ENCODE data around the gene CYP19A1. TPM values are rescaled to one million over a fixed set of nuclear protein-coding genes. Genes with fewer than 3 reads are reported as not detected.

CYP19A1 gene
- total RNA-seq (2012; rRNA removed), result 8.5 and 9.9 TPM in 2 replicates

GRCh38 chr15:51338496-51338895 lies at the start of gene CYP19A1:
TSS of gene CYP19A1 (minus strand) at chr15:51338596. CDS start at chr15:51242912, 95,684 bp downstream.
- Histone ChIP-seq H3K9me3 (replicated peaks; ENCODE audit: low read length) (no peaks in the 10 kb centered on the region), H3K27me3 (ENCODE audit: control insufficient read depth, insufficient read depth, low read length) (peaks cover 47% of the 10 kb centered on the region), H3K36me3 (ENCODE audit: insufficient read depth, low read length) (no peaks in the 10 kb centered on the region), H3K4me2 (ENCODE audit: low read length) (no peak within 1 kb of the TSS), H3K4me1 (ENCODE audit: control insufficient read depth, insufficient read depth, low read length) (peaks cover 14% of the 10 kb centered on the region), H3K4me3 (ENCODE audit: low read length) (no peak within 1 kb of the TSS), H3K9ac (ENCODE audit: low read depth, low read length) (no peak within 1 kb of the TSS)

DNA sequence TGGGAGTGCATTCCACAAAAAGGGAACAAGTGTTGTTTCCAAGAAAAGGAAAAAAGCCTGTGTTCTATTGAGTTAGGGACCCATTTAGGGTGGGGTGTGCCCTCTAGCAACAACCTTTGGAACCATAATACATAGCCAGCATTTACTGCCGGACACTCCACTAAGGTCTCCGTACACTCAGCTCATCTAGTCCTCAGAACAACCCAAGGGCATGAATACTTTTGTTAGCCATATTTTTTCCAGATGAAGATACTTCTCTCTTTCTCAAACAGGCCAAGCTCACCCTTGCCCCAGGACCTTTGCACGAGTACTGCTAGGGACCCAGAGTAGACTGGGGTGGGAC lies 49.3 kb upstream of the CYP19A1 start:
- no peaks in the 10 kb centered on the region for H3K36me3 ChIP-seq (ENCODE audit: insufficient read depth, low read length)
- H3K9ac ChIP-seq (ENCODE audit: low read depth, low read length), result no peak overlapping the region
- no peak overlapping the region for H3K4me2 ChIP-seq (ENCODE audit: low read length)
- H3K27me3 ChIP-seq (ENCODE audit: control insufficient read depth, insufficient read depth, low read length), result no peaks in the 10 kb centered on the region
- H3K4me1 ChIP-seq (ENCODE audit: control insufficient read depth, insufficient read depth, low read length), result no peaks in the 10 kb centered on the region
- H3K9me3 ChIP-seq (replicated peaks; ENCODE audit: low read length), result no peaks in the 10 kb centered on the region
- H3K4me3 ChIP-seq (ENCODE audit: low read length), result no peak overlapping the region

- H3K36me3 ChIP-seq (ENCODE audit: insufficient read depth, low read length), result no peaks in the 10 kb centered on the region
- H3K9me3 ChIP-seq (replicated peaks; ENCODE audit: low read length), result no peaks in the 10 kb centered on the region
- H3K4me3 ChIP-seq (ENCODE audit: low read length), result no peak overlapping the region
- no peaks in the 10 kb centered on the region for H3K4me1 ChIP-seq (ENCODE audit: control insufficient read depth, insufficient read depth, low read length)
- no peak overlapping the region for H3K9ac ChIP-seq (ENCODE audit: low read depth, low read length)
- no peaks in the 10 kb centered on the region for H3K27me3 ChIP-seq (ENCODE audit: control insufficient read depth, insufficient read depth, low read length)
- H3K4me2 ChIP-seq (ENCODE audit: low read length), result no peak overlapping the region
Measured at GRCh38 chr15:51386960-51387698, 48.7 kb upstream of the CYP19A1 start.

DNA sequence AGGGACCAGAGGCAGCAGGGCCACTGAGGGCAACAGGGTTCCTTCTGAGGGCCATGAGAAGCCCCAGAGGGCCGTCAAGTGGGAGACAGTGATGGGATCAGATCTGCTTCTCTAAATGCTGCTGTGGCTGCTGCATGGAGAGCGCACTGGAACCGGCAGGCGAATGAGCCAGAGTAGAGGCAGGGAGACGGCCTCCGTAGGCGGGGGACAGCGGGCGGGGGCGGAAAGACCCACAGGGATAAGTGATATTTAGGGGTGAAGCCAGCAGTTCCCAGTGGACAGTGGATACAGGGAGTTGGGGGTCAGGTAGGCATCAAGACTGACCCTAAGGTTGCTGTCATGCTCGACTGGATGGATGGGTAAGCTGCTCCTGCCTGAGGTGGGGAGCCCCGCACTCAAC lies 48.1 kb upstream of the CYP19A1 start:
- Histone ChIP-seq H3K4me2 (ENCODE audit: low read length) (no peak overlapping the region), H3K27me3 (ENCODE audit: control insufficient read depth, insufficient read depth, low read length) (no peaks in the 10 kb centered on the region), H3K9ac (ENCODE audit: low read depth, low read length) (no peak overlapping the region), H3K4me3 (ENCODE audit: low read length) (no peak overlapping the region), H3K9me3 (replicated peaks; ENCODE audit: low read length) (no peaks in the 10 kb centered on the region), H3K4me1 (ENCODE audit: control insufficient read depth, insufficient read depth, low read length) (no peaks in the 10 kb centered on the region), H3K36me3 (ENCODE audit: insufficient read depth, low read length) (no peaks in the 10 kb centered on the region)

GRCh38 chr15:51386029-51386428 lies 47.6 kb upstream of the CYP19A1 start:
- H3K4me3 ChIP-seq (ENCODE audit: low read length), result no peak overlapping the region
- no peaks in the 10 kb centered on the region for H3K27me3 ChIP-seq (ENCODE audit: control insufficient read depth, insufficient read depth, low read length)
- H3K4me2 ChIP-seq (ENCODE audit: low read length), result no peak overlapping the region
- no peaks in the 10 kb centered on the region for H3K36me3 ChIP-seq (ENCODE audit: insufficient read depth, low read length)
- H3K9me3 ChIP-seq (replicated peaks; ENCODE audit: low read length), result no peaks in the 10 kb centered on the region
- H3K4me1 ChIP-seq (ENCODE audit: control insufficient read depth, insufficient read depth, low read length), result peaks cover under 1% of the 10 kb centered on the region
- H3K9ac ChIP-seq (ENCODE audit: low read depth, low read length), result no peak overlapping the region

- Histone ChIP-seq H3K4me1 (ENCODE audit: control insufficient read depth, insufficient read depth, low read length) (peaks cover 3% of the 10 kb centered on the region), H3K9ac (ENCODE audit: low read depth, low read length) (no peak overlapping the region), H3K27me3 (ENCODE audit: control insufficient read depth, insufficient read depth, low read length) (no peaks in the 10 kb centered on the region), H3K4me2 (ENCODE audit: low read length) (no peak overlapping the region), H3K36me3 (ENCODE audit: insufficient read depth, low read length) (no peaks in the 10 kb centered on the region), H3K4me3 (ENCODE audit: low read length) (no peak overlapping the region), H3K9me3 (replicated peaks; ENCODE audit: low read length) (no peaks in the 10 kb centered on the region)
Measured at GRCh38 chr15:51382787-51383186, 44.4 kb upstream of the CYP19A1 start.

DNA sequence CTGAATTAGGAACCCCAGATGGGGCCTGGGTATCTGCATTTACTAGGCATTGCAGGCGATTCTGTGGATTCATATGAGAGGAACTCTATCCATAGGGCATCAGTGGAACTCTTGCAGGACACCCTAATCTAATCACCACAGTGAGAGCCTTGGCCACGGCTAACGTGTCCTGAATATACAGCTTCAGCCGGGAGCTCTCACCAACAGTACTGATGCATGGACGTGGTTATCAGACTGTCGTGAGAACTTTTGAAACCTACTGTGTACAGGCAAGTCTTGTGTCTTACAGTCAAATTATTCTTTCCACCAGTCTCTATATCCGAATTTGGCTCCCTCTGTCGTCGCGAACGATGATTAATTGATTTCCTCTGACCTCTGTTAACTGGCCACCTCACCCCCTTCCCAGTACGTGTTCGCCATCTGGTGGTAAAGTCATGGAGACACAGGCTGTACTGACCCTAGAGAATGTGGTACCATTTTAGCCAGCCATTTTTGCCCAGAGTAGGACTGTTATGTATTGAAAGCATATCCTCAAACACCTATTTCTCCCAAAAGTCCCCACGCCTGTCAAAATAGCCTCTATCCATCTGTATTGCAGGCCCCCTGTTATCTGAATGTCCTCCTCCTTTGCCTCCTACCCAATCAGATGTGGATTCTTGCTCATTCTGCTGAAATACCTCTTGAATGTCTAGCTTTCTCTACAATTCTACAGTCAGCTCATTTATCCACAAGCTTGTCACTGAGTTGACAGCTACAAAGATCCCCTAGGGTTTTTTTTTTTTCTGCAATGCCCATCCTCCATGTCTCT lies 42.8 kb upstream of the CYP19A1 start:
- Histone ChIP-seq H3K9me3 (replicated peaks; ENCODE audit: low read length) (no peaks in the 10 kb centered on the region), H3K36me3 (ENCODE audit: insufficient read depth, low read length) (no peaks in the 10 kb centered on the region), H3K4me1 (ENCODE audit: control insufficient read depth, insufficient read depth, low read length) (peaks cover 14% of the 10 kb centered on the region), H3K9ac (ENCODE audit: low read depth, low read length) (no peak overlapping the region), H3K4me3 (ENCODE audit: low read length) (no peak overlapping the region), H3K27me3 (ENCODE audit: control insufficient read depth, insufficient read depth, low read length) (no peaks in the 10 kb centered on the region), H3K4me2 (ENCODE audit: low read length) (peak overlapping the region; percentile 27)

- Histone ChIP-seq H3K4me3 (ENCODE audit: low read length) (no peak overlapping the region), H3K9me3 (replicated peaks; ENCODE audit: low read length) (no peaks in the 10 kb centered on the region), H3K27me3 (ENCODE audit: control insufficient read depth, insufficient read depth, low read length) (no peaks in the 10 kb centered on the region), H3K9ac (ENCODE audit: low read depth, low read length) (no peak overlapping the region), H3K36me3 (ENCODE audit: insufficient read depth, low read length) (no peaks in the 10 kb centered on the region), H3K4me1 (ENCODE audit: control insufficient read depth, insufficient read depth, low read length) (peaks cover 18% of the 10 kb centered on the region), H3K4me2 (ENCODE audit: low read length) (no peak overlapping the region)
Measured at GRCh38 chr15:51379390-51379789, 41.0 kb upstream of the CYP19A1 start.

DNA sequence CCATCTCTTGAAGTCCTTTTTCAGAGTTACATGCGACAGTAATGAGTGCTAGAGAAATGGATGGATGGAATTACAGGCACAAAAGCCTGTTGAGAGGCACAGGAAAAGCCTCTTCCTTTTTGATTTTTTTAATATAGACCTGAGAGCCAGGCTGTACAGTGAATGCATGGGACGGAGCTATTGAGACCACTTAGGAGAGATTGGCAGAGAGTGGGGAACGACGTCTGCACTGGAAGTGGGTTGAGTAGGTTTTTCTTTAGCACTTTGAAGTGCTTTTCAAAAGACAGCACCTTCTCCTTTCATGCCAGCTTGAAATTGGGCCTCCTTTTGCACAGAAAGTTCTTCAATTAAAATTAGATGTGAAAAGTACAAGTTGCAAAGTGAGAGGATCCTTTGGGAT lies 40.0 kb upstream of the CYP19A1 start:
- no peaks in the 10 kb centered on the region for H3K36me3 ChIP-seq (ENCODE audit: insufficient read depth, low read length)
- no peak overlapping the region for H3K9ac ChIP-seq (ENCODE audit: low read depth, low read length)
- H3K4me2 ChIP-seq (ENCODE audit: low read length), result no peak overlapping the region
- H3K4me1 ChIP-seq (ENCODE audit: control insufficient read depth, insufficient read depth, low read length), result peaks cover 18% of the 10 kb centered on the region
- H3K27me3 ChIP-seq (ENCODE audit: control insufficient read depth, insufficient read depth, low read length), result no peaks in the 10 kb centered on the region
- no peaks in the 10 kb centered on the region for H3K9me3 ChIP-seq (replicated peaks; ENCODE audit: low read length)
- no peak overlapping the region for H3K4me3 ChIP-seq (ENCODE audit: low read length)

- H3K36me3 ChIP-seq (ENCODE audit: insufficient read depth, low read length), result no peaks in the 10 kb centered on the region
- no peaks in the 10 kb centered on the region for H3K27me3 ChIP-seq (ENCODE audit: control insufficient read depth, insufficient read depth, low read length)
- H3K4me3 ChIP-seq (ENCODE audit: low read length), result no peak overlapping the region
- H3K4me1 ChIP-seq (ENCODE audit: control insufficient read depth, insufficient read depth, low read length), result peaks cover 18% of the 10 kb centered on the region
- H3K4me2 ChIP-seq (ENCODE audit: low read length), result no peak overlapping the region
- no peaks in the 10 kb centered on the region for H3K9me3 ChIP-seq (replicated peaks; ENCODE audit: low read length)
- no peak overlapping the region for H3K9ac ChIP-seq (ENCODE audit: low read depth, low read length)
Measured at GRCh38 chr15:51377038-51377786, 38.8 kb upstream of the CYP19A1 start.

DNA sequence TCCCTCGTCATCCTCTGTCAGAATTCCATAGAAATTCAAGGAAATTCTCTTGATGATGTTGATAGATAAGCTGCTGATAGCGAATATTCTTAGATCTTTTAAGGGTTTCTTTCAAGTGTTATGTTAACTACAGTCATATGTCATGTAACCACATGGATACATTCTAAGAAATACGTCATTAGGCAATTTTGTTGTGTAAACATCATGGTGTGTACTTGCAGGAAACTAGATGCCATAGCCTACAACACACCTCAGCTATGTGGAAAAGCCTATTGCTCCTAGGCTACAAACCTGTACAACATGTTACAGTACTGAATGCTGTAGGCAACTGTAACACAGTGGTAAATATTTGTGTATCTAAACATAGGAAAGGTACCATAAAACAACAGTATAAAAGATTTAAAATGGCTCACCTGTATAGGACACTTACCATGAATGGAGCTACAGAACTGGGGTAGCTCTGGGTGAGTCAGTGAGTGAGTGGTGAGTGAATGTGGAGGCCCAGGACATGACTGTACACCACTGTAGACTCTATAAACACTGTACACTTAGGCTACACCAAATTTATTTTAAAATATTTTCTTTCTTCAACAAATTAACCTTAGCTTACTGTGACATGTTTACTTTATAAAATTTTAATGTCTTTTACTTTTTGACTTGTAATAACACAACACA lies 37.7 kb upstream of the CYP19A1 start:
- H3K4me1 ChIP-seq (ENCODE audit: control insufficient read depth, insufficient read depth, low read length), result peaks cover 18% of the 10 kb centered on the region

More for the DNA sequence above, 37.7 kb upstream of the CYP19A1 start:
- Histone ChIP-seq H3K4me2 (ENCODE audit: low read length) (no peak overlapping the region), H3K36me3 (ENCODE audit: insufficient read depth, low read length) (no peaks in the 10 kb centered on the region), H3K4me3 (ENCODE audit: low read length) (no peak overlapping the region), H3K9ac (ENCODE audit: low read depth, low read length) (no peak overlapping the region), H3K27me3 (ENCODE audit: control insufficient read depth, insufficient read depth, low read length) (no peaks in the 10 kb centered on the region), H3K9me3 (replicated peaks; ENCODE audit: low read length) (no peaks in the 10 kb centered on the region)

All from skeletal muscle satellite cell (primary cell).